Measurements from ENCODE around the gene ABHD11. TPM values are rescaled to one million over a fixed set of nuclear protein-coding genes. Genes with fewer than 3 reads are reported as not detected.

Gene ABHD11
- total and polyA plus RNA-seq, 2 experiments from 2014 or later: 18.7 to 24.6 TPM

- H3K27ac Mint-ChIP-seq: peak overlapping the region; percentile 90
- Histone ChIP-seq H3K4me3 (peak overlapping the region; percentile 90), H3K79me2 (replicated peaks; ENCODE audit: insufficient read depth) (no peaks in the 10 kb centered on the region; the same call in 1 of the 2 replicates), H3K4me2 (peak overlapping the region; percentile 98), H3K27me3 (ENCODE audit: insufficient read depth) (peaks cover 26% of the 10 kb centered on the region), H3K9me2 (ENCODE audit: insufficient read depth) (no peaks in the 10 kb centered on the region), H3K27ac (ENCODE audit: low read depth) (peak overlapping the region; percentile 92), H4K20me1 (replicated peaks; ENCODE audit: insufficient read depth) (peaks cover 13% of the 10 kb centered on the region), H3F3A (replicated peaks; ENCODE audit: low read depth) (peaks cover 8% of the 10 kb centered on the region), H3K4me1 (ENCODE audit: insufficient read depth) (peaks cover 21% of the 10 kb centered on the region), H2AFZ (peak overlapping the region; percentile 43; the same call in 1 of the 2 replicates), H3K36me3 (ENCODE audit: insufficient read depth) (0 out of 2 replicates have a peak, but pooled peaks cover 3% of the 10 kb centered on the region)
- peaks cover 30% of the 10 kb centered on the region for H3K4me1 Mint-ChIP-seq
- peak overlapping the region; percentile 90 for H3K4me3 Mint-ChIP-seq
- H3K27me3 Mint-ChIP-seq (ENCODE audit: insufficient read depth, low read depth, poor library complexity): peaks cover 28% of the 10 kb centered on the region
- DNase-seq (ENCODE audit: low spot score) (peak; percentile 78), ATAC-seq (peak; percentile 4)
- no peaks in the 10 kb centered on the region for H3K9me3 Mint-ChIP-seq
- no peak for TF ChIP-seq STAT1 (IDR thresholded peaks at IDR 0.05; ENCODE audit: unreplicated experiment)
- TF ChIP-seq EZH2 (IDR thresholded peaks at IDR 0.05; ENCODE audit: low read depth, unreplicated experiment): no peak
- no peak for TF ChIP-seq NANOG (IDR thresholded peaks at IDR 0.05; ENCODE audit: borderline replicate concordance)
- no peak for TF ChIP-seq EZH2phosphoT487 (IDR thresholded peaks at IDR 0.05; ENCODE audit: unreplicated experiment)
- peaks cover 8% of the 10 kb centered on the region for H3K36me3 Mint-ChIP-seq (ENCODE audit: low read depth)
These were observed 386 bp downstream of the ABHD11 start for GRCh38 chr7:73738220-73738611.

- H3K36me3 Mint-ChIP-seq (ENCODE audit: low read depth): peaks cover 8% of the 10 kb centered on the region
- H3K9me3 Mint-ChIP-seq: no peaks in the 10 kb centered on the region
- Histone ChIP-seq H3K4me3 (peak overlapping the region; percentile 90), H3K27me3 (ENCODE audit: insufficient read depth) (peaks cover 26% of the 10 kb centered on the region), H2AFZ (no peak overlapping the region), H3F3A (replicated peaks; ENCODE audit: low read depth) (peaks cover 8% of the 10 kb centered on the region), H3K79me2 (replicated peaks; ENCODE audit: insufficient read depth) (no peaks in the 10 kb centered on the region; the same call in 1 of the 2 replicates), H3K9me2 (ENCODE audit: insufficient read depth) (no peaks in the 10 kb centered on the region), H3K36me3 (ENCODE audit: insufficient read depth) (0 out of 2 replicates have a peak, but pooled peaks cover 3% of the 10 kb centered on the region), H3K27ac (ENCODE audit: low read depth) (no peak overlapping the region), H4K20me1 (replicated peaks; ENCODE audit: insufficient read depth) (peaks cover 13% of the 10 kb centered on the region), H3K4me1 (ENCODE audit: insufficient read depth) (peaks cover 21% of the 10 kb centered on the region), H3K4me2 (peak overlapping the region; percentile 98)
- H3K27me3 Mint-ChIP-seq (ENCODE audit: insufficient read depth, low read depth, poor library complexity): peaks cover 23% of the 10 kb centered on the region
- peak overlapping the region; percentile 90 for H3K4me3 Mint-ChIP-seq
- H3K4me1 Mint-ChIP-seq: peaks cover 26% of the 10 kb centered on the region
- ATAC-seq: no peak
- H3K27ac Mint-ChIP-seq: peak overlapping the region; percentile 90; the same call in 1 of the 2 replicates
- DNase-seq (ENCODE audit: low spot score): no peak
- TF ChIP-seq EZH2phosphoT487 (IDR thresholded peaks at IDR 0.05; ENCODE audit: unreplicated experiment): no peak
- TF ChIP-seq EZH2 (IDR thresholded peaks at IDR 0.05; ENCODE audit: low read depth, unreplicated experiment): no peak
- no peak for TF ChIP-seq STAT1 (IDR thresholded peaks at IDR 0.05; ENCODE audit: unreplicated experiment)
- no peak for TF ChIP-seq JUNB (IDR thresholded peaks at IDR 0.05; ENCODE audit: unreplicated experiment)
- TF ChIP-seq REST (IDR thresholded peaks at IDR 0.05; ENCODE audit: unreplicated experiment): no peak
- no peak for TF ChIP-seq ETS1 (IDR thresholded peaks at IDR 0.05)
- no peak for TF ChIP-seq NANOG (IDR thresholded peaks at IDR 0.05; ENCODE audit: borderline replicate concordance)
- TF ChIP-seq CREB1 (CRISPR knock-in tag; IDR thresholded peaks at IDR 0.05; ENCODE audit: low read depth): no peak
- no peak for TF ChIP-seq ZNF114 (CRISPR knock-in tag; IDR thresholded peaks at IDR 0.05)
- no peak for TF ChIP-seq CTCF (conservative IDR thresholded peaks at IDR 0.05; ENCODE audit: low read depth in 2 of 2)
- no peak for TF ChIP-seq POLR2AphosphoS5 (IDR thresholded peaks at IDR 0.05; ENCODE audit: low read depth)
These were observed 947 bp downstream of the ABHD11 start for GRCh38 chr7:73737491-73738219.

Data from GM23338 (cell line).